ENCODE measurements around the gene CNTN4. TPM values are rescaled to one million over a fixed set of nuclear protein-coding genes. Genes with fewer than 3 reads are reported as not detected.

Gene CNTN4
- total RNA-seq, 4 donors from 2014 or later, result 2.6 to 91.2 (median 13.2) TPM

- no peak for DNase-seq
- no peaks in the 10 kb centered on the region for H3K9me3 ChIP-seq
- H3K27ac ChIP-seq, result no peak overlapping the region
- H3K4me3 ChIP-seq, result no peak overlapping the region
- H3K4me1 ChIP-seq, result no peaks in the 10 kb centered on the region
- no peaks in the 10 kb centered on the region for H3K27me3 ChIP-seq
- intact Hi-C loops (cut with DNase I; ENCODE audit: low total_unique reads), result no loop called here
- TF ChIP-seq POLR2A (IDR thresholded peaks at IDR 0.05) (no peak), CTCF (IDR thresholded peaks at IDR 0.05) (no peak)
- no peaks in the 10 kb centered on the region for H3K36me3 ChIP-seq
These were observed 8.4 kb upstream of the CNTN4 start for GRCh38 chr3:2090095-2090911.

DNA sequence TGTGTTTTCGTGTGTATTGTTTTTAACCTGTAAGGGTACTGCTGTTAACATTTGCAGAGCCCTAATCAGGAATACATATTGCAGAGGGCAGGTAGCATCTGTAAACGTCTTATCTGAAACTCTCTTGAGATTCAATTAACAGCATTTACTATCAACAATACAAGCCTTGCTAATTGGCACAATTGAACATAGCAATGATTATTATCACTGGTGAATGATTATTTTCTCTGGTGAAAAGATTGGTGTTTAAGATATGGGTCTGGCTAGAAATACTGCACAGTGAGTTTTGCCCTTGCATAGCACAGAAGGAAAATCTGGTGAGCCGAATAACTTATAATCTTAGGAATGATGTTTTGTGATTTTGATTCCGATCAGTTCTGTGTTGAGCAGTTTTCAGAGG, 5.9 kb upstream of the CNTN4 start:
- Histone ChIP-seq H3K36me3 (no peaks in the 10 kb centered on the region), H3K27me3 (no peaks in the 10 kb centered on the region), H3K9me3 (no peaks in the 10 kb centered on the region), H3K27ac (no peak overlapping the region), H3K4me1 (no peaks in the 10 kb centered on the region), H3K4me3 (no peak overlapping the region)
- DNase-seq, result no peak
- intact Hi-C loops (cut with DNase I; ENCODE audit: low total_unique reads), result no loop called here
- TF ChIP-seq CTCF (IDR thresholded peaks at IDR 0.05), result no peak
- TF ChIP-seq POLR2A (IDR thresholded peaks at IDR 0.05), result no peak

DNA sequence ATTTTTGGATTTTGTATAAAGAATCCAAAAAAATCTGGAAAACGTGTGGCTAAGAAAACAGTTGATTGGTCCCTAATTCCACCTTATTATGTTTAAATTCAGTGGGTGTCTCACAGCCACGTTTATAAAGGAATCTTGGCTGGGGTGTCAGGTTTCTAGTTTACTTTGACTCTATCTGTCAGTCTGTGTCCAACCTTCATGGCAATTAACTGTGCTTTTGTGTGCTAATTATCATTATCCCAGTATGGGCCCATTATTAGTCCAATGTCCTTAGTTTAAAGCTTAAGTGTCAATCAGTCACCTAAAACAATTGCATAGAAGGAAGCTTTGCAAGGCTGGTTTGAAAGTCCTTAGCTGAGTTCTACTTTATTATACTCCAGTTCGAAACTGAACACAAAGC, 3.7 kb upstream of the CNTN4 start:
- TF ChIP-seq POLR2A (IDR thresholded peaks at IDR 0.05) (no peak), CTCF (IDR thresholded peaks at IDR 0.05) (no peak)
- no peak for DNase-seq
- no peaks in the 10 kb centered on the region for H3K4me1 ChIP-seq
- H3K4me3 ChIP-seq, result no peak overlapping the region
- no peak overlapping the region for H3K27ac ChIP-seq
- no peaks in the 10 kb centered on the region for H3K9me3 ChIP-seq
- intact Hi-C loops (cut with DNase I; ENCODE audit: low total_unique reads), result no loop called here
- H3K36me3 ChIP-seq, result no peaks in the 10 kb centered on the region
- H3K27me3 ChIP-seq, result no peaks in the 10 kb centered on the region

DNA sequence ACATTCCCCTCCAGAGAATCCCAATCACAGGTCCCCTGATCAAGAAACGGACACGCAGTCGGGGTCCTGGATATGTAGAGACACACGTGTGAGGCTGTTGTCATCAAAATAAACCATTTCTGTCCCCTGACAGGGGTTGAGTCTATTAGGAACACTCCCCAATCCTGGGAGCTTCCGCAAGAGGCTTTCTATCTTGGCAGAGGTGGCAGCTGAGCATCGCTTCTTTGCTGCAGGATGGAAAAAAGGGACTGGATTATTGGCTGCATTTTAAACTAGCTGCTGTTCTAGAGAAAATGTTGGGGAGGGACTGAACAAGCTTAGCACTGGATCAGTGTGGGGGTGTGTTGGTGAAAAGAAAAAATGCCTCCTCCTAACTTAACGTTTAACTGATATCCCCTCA, 2.5 kb upstream of the CNTN4 start:
- no peak for TF ChIP-seq CTCF (IDR thresholded peaks at IDR 0.05)
- no peak for TF ChIP-seq POLR2A (IDR thresholded peaks at IDR 0.05)
- Histone ChIP-seq H3K27me3 (no peaks in the 10 kb centered on the region), H3K9me3 (no peaks in the 10 kb centered on the region), H3K4me3 (no peak overlapping the region), H3K36me3 (no peaks in the 10 kb centered on the region), H3K4me1 (no peaks in the 10 kb centered on the region), H3K27ac (no peak overlapping the region)
- no peak for DNase-seq
- intact Hi-C loops (cut with DNase I; ENCODE audit: low total_unique reads), result no loop called here

DNA sequence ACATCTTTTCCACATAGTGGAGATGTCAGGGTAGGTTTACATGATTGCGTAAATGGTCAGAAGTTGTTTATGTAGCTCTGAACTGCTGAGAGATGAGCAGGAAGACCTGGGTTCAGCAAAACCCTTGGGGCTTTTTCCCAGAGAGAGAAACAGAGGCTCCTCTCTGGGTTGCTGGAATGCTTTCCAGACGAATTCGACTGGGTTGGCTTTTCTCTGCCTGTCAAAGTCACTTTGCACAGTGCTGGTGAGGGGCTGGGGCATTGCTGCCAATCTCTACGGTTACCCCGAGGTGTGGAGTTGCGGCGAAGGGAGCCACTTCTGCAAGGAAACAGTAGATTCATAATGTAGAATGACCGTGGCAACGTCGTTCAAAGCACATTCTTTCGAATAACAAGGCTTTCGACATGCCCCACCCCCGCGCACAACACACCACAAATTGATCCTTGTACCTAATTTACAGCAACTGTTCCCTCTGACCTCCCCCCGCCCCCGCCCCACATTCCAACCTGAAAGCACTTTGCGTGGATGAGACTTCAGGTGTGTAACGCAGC, 950 bp upstream of the CNTN4 start:
- Histone ChIP-seq H3K4me3 (peak overlapping the region; percentile 48 to 53), H3K27ac (peak overlapping the region; percentile 8 to 26), H3K27me3 (no peaks in the 10 kb centered on the region), H3K9me3 (no peaks in the 10 kb centered on the region), H3K36me3 (no peaks in the 10 kb centered on the region), H3K4me1 (no peaks in the 10 kb centered on the region)
- DNase-seq, result no peak
- no peak for TF ChIP-seq CTCF (IDR thresholded peaks at IDR 0.05)
- TF ChIP-seq POLR2A (IDR thresholded peaks at IDR 0.05), result no peak
- intact Hi-C loops (cut with DNase I; ENCODE audit: low total_unique reads), result no loop called here
